ENCODE data around the gene BRD2.

DNA sequence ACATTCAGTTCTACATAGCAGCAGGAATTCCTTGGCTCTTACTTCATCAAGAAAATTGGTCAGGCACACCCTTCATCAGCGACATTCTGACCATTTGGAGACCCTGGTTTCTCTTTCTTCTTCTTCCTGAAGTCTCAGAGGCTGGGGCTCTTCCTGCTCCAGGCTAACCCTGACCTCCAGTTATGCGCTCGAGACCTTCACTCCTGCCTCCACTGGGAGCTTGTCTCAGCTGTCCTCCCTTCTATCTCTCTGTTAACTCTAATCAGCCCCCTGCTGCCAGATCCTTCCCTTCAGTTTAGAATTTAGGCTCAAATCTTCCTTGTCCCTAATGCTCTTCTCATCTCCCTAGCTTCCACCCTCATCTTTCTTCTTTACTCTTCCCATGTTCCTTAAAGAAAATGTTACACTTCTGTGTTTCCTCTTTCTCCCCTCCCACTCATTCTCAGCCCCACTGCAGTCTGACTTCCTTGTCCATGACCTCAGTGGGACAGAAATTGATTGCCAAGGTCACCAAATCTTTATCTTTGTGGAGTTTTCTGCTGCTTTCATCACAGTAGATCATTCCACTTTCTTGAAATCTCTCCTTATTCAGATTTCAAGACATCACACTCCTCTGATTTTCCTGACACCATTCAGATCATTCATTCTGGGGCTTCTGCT is 49.4 kb downstream of the BRD2 start:
- no peak for TF ChIP-seq POLR2AphosphoS5 (IDR thresholded peaks at IDR 0.05; ENCODE audit: low read depth, low read length)
- TF ChIP-seq, protein P1, sequence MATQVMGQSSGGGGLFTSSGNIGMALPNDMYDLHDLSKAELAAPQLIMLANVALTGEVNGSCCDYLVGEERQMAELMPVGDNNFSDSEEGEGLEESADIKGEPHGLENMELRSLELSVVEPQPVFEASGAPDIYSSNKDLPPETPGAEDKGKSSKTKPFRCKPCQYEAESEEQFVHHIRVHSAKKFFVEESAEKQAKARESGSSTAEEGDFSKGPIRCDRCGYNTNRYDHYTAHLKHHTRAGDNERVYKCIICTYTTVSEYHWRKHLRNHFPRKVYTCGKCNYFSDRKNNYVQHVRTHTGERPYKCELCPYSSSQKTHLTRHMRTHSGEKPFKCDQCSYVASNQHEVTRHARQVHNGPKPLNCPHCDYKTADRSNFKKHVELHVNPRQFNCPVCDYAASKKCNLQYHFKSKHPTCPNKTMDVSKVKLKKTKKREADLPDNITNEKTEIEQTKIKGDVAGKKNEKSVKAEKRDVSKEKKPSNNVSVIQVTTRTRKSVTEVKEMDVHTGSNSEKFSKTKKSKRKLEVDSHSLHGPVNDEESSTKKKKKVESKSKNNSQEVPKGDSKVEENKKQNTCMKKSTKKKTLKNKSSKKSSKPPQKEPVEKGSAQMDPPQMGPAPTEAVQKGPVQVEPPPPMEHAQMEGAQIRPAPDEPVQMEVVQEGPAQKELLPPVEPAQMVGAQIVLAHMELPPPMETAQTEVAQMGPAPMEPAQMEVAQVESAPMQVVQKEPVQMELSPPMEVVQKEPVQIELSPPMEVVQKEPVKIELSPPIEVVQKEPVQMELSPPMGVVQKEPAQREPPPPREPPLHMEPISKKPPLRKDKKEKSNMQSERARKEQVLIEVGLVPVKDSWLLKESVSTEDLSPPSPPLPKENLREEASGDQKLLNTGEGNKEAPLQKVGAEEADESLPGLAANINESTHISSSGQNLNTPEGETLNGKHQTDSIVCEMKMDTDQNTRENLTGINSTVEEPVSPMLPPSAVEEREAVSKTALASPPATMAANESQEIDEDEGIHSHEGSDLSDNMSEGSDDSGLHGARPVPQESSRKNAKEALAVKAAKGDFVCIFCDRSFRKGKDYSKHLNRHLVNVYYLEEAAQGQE (IDR thresholded peaks at IDR 0.05; ENCODE audit: insufficient read depth in 1 of 2, low read depth in 2 of 2, low read length in 2 of 2), result no peak
- no peak for TF ChIP-seq SIN3A (IDR thresholded peaks at IDR 0.05; ENCODE audit: borderline replicate concordance, insufficient read depth, low read length)
- TF ChIP-seq TAF1 (IDR thresholded peaks at IDR 0.05; ENCODE audit: borderline replicate concordance, insufficient read depth, low read length), result no peak
- no peak for TF ChIP-seq FOXP2 (optimal IDR thresholded peaks at IDR 0.05; ENCODE audit: borderline replicate concordance, extremely low read depth, extremely low read length, insufficient read depth)
